HG03565 (cell line): ENCODE measurements around the gene XAF1.
"Not testable (repeated sequence)": the region's sequence is repeated elsewhere in the genome, so short reads cannot be mapped to it uniquely, and the experiment has no call there.

Source experiments
- ATAC-seq: cut with Tn5 transposase; IDR thresholded peaks from one replicate; pipeline ENCODE4 v1.9.1; 2021; ENCODE audit warnings: mild to moderate bottlenecking, moderate library complexity; ENCODE audit not compliant: unreplicated experiment

XAF1 gene

DNA sequence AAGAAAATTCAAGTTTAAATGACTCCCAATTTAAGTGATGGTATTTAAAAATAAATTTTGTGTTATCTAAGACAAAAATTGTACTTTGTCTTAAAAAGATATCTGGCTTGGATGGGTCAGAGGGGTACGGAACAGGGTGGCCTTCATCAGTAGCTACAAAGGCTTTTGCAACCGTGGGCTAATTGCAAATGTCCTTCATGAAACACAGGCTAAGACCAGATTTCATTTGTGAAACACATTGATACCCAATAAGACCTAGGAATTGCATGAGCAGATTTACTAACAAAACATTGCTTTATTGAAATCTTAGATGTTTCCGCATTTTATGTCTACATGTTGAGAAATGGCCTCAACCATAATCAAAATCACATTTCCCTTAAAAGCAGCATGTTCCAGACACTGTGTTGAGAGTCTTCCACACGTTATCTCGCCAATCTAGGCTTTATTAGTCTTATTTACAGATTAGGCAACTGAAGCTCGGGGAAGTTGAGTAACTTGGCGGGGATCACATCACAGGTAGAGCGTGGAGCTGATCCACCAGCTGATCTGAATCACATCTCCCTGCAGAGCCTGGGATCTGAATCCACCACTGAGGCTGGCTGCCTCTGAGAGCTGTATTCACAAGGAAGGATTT, 42.0 kb downstream of the XAF1 start:
- no peak for ATAC-seq

GRCh38 chr17:6799738-6800137, 43.9 kb downstream of the XAF1 start:
- no peak for ATAC-seq

DNA sequence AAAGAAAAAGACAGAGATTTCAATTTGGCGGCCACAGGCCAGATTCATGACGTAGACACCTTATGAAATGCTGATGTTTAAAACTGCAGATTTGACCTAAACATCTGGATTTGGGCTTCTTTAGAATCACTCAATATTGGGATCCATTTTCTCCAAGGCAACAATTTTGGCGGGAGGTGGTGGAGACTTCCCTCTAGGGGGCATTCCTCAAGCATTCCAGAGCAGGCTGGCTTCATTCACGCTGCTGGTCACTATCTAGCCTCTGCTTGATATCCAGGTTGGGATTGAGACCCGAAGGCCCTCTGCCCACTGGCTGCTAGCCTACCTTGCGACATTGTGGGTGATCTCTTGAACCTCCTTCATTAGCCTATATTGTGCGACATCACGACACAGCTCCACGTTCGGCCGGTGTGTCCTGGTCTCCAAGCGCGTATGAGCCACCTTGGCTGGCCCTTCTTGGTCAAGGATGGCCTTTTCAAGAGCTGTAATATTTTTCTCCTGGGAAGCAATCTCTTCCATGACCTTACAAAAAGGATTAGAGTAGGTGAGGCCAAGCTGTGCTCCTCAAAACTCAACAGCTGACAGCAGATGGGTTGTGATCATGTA, 44.7 kb downstream of the XAF1 start:
- ATAC-seq: no peak

GRCh38 chr17:6811510-6811909, 55.7 kb downstream of the XAF1 start:
- no peak for ATAC-seq

DNA sequence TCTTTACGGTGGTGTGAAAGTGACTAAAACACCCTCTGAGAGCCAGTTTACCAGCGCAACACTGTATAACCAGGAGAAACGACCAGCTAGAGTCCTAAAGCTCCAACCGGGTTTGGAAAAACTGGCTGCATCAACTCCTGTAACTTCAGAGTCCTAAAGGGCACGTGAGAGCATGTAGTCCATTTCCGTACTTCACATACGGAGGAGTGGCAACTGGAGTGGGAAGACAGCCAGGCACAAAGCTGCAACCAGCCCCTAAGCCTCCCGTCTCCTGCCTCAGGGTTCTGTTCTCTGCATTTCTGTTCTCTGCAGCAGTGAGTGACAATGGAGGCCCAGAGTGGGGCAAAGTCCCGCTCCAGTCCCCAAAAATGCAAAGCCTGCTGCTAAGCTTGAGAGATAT, 56.4 kb downstream of the XAF1 start:
- ATAC-seq: no peak

DNA sequence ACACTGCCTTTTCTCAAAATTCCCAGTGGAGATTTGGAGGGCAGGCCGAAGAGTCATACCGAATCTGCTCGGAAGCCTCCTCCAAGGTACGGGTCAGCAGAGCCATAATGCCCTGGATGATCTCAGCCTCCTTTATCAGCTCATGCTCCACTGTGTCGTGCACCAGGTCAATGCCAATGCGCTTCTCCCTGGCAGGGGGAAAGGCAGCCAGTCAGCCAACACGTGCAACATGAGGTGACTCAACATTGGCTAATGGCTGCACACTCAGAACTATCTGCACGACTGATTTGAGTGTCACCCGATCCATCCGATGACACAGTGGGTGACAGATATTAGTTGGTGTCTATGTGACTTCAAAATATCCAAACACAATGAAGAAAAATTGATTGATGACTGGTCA, 59.9 kb downstream of the XAF1 start:
- ATAC-seq: no peak

DNA sequence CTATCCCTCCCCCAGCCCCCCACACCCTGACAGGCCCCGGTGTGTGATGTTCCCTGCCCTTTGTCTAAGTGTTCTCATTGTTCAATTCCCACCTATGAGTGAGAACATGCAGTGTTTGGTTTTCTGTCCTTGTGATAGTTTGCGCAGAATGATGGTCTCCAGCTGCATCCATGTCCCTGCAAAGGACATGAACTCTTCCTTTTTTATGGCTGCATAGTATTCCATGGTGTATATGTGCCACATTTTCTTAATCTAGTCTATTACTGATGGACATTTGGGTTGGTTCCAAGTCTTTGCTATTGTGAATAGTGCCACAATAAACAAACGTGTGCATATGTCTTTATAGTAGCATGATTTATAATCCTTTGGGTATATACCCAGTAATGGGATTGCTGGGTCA, 60.5 kb downstream of the XAF1 start:
- not testable (repeated sequence) for ATAC-seq

DNA sequence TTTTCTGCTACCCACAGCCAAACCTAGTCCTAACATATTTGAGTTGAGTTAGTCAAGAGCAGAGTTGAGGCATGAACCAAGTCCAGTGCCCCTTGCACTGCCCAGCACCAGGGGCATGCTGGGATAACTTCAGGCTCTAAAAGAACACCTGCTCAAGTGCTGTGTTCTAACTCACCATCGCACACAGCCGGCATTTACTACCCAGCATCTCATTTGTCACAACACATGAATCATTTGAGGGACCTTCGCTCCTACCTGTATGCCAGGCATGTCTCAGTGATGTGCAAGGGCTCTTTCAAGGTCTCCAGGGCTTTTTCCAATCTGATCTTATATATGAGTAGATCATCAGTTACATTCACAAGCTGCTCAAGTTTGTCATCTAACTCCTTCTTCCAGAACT, 63.1 kb downstream of the XAF1 start:
- no peak for ATAC-seq

DNA sequence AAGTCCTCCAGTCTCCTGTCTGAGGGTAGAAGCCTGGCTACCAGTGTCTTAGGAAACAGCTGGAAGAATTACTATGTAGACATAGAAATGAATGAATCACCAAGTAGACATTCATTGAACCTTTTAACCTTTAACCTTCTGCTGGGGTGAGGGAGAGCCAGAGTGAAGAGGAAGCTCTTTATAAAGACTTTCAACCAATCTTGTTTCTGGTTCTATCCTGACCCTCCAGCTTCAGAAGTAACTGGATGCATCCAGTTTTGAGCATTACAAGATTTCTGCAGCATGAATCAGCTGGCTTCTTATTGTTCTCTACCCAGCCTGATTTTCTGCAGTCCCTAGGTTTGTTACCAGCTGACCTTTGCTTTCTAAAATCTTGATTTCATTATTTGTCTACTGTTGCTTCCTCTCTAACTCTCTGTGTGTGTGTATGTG, 67.2 kb downstream of the XAF1 start:
- ATAC-seq: no peak
